Activated naive CD4-positive, alpha-beta T cell treated with anti-CD3 and anti-CD28 coated beads for 36 hours (primary cell): Measurements from ENCODE around the gene CD82. TPM values are rescaled to one million over a fixed set of nuclear protein-coding genes. Genes with fewer than 3 reads are reported as not detected.

Source experiments
- CTCF ChIA-PET: fragments of 350-600 bp; sonication (Branson Sonifier 250); formaldehyde crosslinking; loops from one replicate; lab custom pipeline; 2021; ENCODE audit warnings: antibody characterized with exemption; lab: Charles Lee
- DNase-seq: peaks from one replicate; pipeline ENCODE4 v3.0.0-alpha.2; 2020
- H3K27ac Mint-ChIP-seq: one replicate; pipeline ENCODE4 v1.8.0; 2021; ENCODE audit warnings: mild to moderate bottlenecking, mixed read lengths
- H3K27me3 Mint-ChIP-seq: one replicate; pipeline ENCODE4 v1.8.0; 2021; ENCODE audit warnings: low read depth, mixed read lengths
- H3K36me3 Mint-ChIP-seq: one replicate; pipeline ENCODE4 v1.8.0; 2021; ENCODE audit warnings: low read depth, mixed read lengths
- H3K4me1 Mint-ChIP-seq: one replicate; pipeline ENCODE4 v1.8.0; 2021; ENCODE audit warnings: low read depth, mixed read lengths
- H3K4me3 Mint-ChIP-seq: one replicate; pipeline ENCODE4 v1.8.0; 2021; ENCODE audit warnings: mild to moderate bottlenecking, moderate library complexity, mixed read lengths
- H3K9me3 Mint-ChIP-seq: one replicate; pipeline ENCODE4 v1.8.0; 2021; ENCODE audit warnings: mixed read lengths
- intact Hi-C: fragments of 100-400 bp; cut with micrococcal nuclease; formaldehyde crosslinking; loops from one replicate; pipeline ENCODE4 v1.15.1; 2023
- total RNA-seq, 2 experiments: library from RNA; stranded (reverse); gene quantifications; one replicate each; pipeline ENCODE4 v1.2.3, GENCODE V29; 2021

CD82 gene
- 100 to 1,000 TPM; 140 to 141 TPM for total RNA-seq

GRCh38 chr11:44565211-44565952 is at the start of gene CD82:
Gene CD82, plus strand, starts transcription at chr11:44565663. Its CDS starts 29,000 bp downstream, at chr11:44594663.
- peak; percentile 99 for DNase-seq
- CTCF ChIA-PET = interaction anchor here (0.9 to 3.0 kb wide), 6 partner anchors 9 to 67 kb away, joined by 3 to 20 read pairs (median 6); no protein-coding TSS in a partner anchor
- H3K4me1 Mint-ChIP-seq = peaks cover 51% of the 10 kb centered on the region
- peak within 1 kb of the TSS; percentile 83 for H3K4me3 Mint-ChIP-seq
- peaks cover 22% of the 10 kb centered on the region for H3K36me3 Mint-ChIP-seq
- H3K9me3 Mint-ChIP-seq = no peaks in the 10 kb centered on the region
- H3K27ac Mint-ChIP-seq = peak within 1 kb of the TSS; percentile 93
- intact Hi-C loops = loop anchor here (1.0 to 5.0 kb wide), 4 partner anchors 32 to 1282 kb away; partner anchors contain the start of gene CRY2
- no peaks in the 10 kb centered on the region for H3K27me3 Mint-ChIP-seq

- Mint-ChIP-seq H3K27ac (no peak overlapping the region), H3K36me3 (no peaks in the 10 kb centered on the region), H3K4me3 (no peak overlapping the region), H3K27me3 (peaks cover 5% of the 10 kb centered on the region), H3K4me1 (no peaks in the 10 kb centered on the region), H3K9me3 (no peaks in the 10 kb centered on the region)
- intact Hi-C loops = no loop called here
- CTCF ChIA-PET = interaction anchor here (1.5 kb wide), 1 partner anchor 100 kb away, joined by 4 read pairs; no protein-coding TSS in a partner anchor
- no peak for DNase-seq
Observed at GRCh38 chr11:44516688-44517507, 48.6 kb upstream of the CD82 start.

GRCh38 chr11:44517541-44517940 is 47.9 kb upstream of the CD82 start:
- Mint-ChIP-seq H3K4me1 (no peaks in the 10 kb centered on the region), H3K27me3 (peaks cover 8% of the 10 kb centered on the region), H3K27ac (no peak overlapping the region), H3K4me3 (no peak overlapping the region), H3K9me3 (no peaks in the 10 kb centered on the region), H3K36me3 (no peaks in the 10 kb centered on the region)
- CTCF ChIA-PET = no interaction called here
- intact Hi-C loops = no loop called here
- DNase-seq = no peak

GRCh38 chr11:44518968-44519550 is 46.4 kb upstream of the CD82 start:
- peaks cover 9% of the 10 kb centered on the region for H3K27me3 Mint-ChIP-seq
- no peaks in the 10 kb centered on the region for H3K9me3 Mint-ChIP-seq
- H3K27ac Mint-ChIP-seq = no peak overlapping the region
- no peak for DNase-seq
- no peaks in the 10 kb centered on the region for H3K36me3 Mint-ChIP-seq
- intact Hi-C loops = no loop called here
- CTCF ChIA-PET = no interaction called here
- H3K4me1 Mint-ChIP-seq = no peaks in the 10 kb centered on the region
- H3K4me3 Mint-ChIP-seq = no peak overlapping the region

- no peak for DNase-seq
- no peak overlapping the region for H3K27ac Mint-ChIP-seq
- no peaks in the 10 kb centered on the region for H3K36me3 Mint-ChIP-seq
- no peak overlapping the region for H3K4me3 Mint-ChIP-seq
- no peaks in the 10 kb centered on the region for H3K9me3 Mint-ChIP-seq
- CTCF ChIA-PET = no interaction called here
- peaks cover 9% of the 10 kb centered on the region for H3K27me3 Mint-ChIP-seq
- intact Hi-C loops = no loop called here
- no peaks in the 10 kb centered on the region for H3K4me1 Mint-ChIP-seq
Observed at GRCh38 chr11:44519989-44520737, 45.3 kb upstream of the CD82 start.

- CTCF ChIA-PET = interaction anchor here (0.6 to 5.2 kb wide), 2 partner anchors 9 to 13 kb away, joined by 3 to 91 read pairs; no protein-coding TSS in a partner anchor
- intact Hi-C loops = no loop called here
Observed at GRCh38 chr11:44521148-44521547, 44.3 kb upstream of the CD82 start.

GRCh38 chr11:44522294-44522693 is 43.2 kb upstream of the CD82 start:
- no peaks in the 10 kb centered on the region for H3K9me3 Mint-ChIP-seq
- H3K27ac Mint-ChIP-seq = no peak overlapping the region
- H3K36me3 Mint-ChIP-seq = no peaks in the 10 kb centered on the region
- intact Hi-C loops = no loop called here
- peaks cover 5% of the 10 kb centered on the region for H3K4me1 Mint-ChIP-seq
- no peak overlapping the region for H3K4me3 Mint-ChIP-seq
- CTCF ChIA-PET = interaction anchor here (1.0 to 5.2 kb wide), 6 partner anchors 12 to 428 kb away, joined by 3 to 91 read pairs (median 4); no protein-coding TSS in a partner anchor
- H3K27me3 Mint-ChIP-seq = peaks cover 9% of the 10 kb centered on the region
- no peak for DNase-seq

More at GRCh38 chr11:44521148-44521547, 44.3 kb upstream of the CD82 start:
- Mint-ChIP-seq H3K27me3 (peaks cover 9% of the 10 kb centered on the region), H3K4me3 (no peak overlapping the region), H3K36me3 (no peaks in the 10 kb centered on the region), H3K4me1 (no peaks in the 10 kb centered on the region), H3K9me3 (no peaks in the 10 kb centered on the region), H3K27ac (no peak overlapping the region)
- no peak for DNase-seq

- Mint-ChIP-seq H3K9me3 (no peaks in the 10 kb centered on the region), H3K4me3 (no peak overlapping the region), H3K4me1 (peaks cover 18% of the 10 kb centered on the region), H3K27ac (no peak overlapping the region), H3K36me3 (no peaks in the 10 kb centered on the region), H3K27me3 (peaks cover 8% of the 10 kb centered on the region)
- intact Hi-C loops = no loop called here
- DNase-seq = no peak
- CTCF ChIA-PET = interaction anchor here (0.7 to 5.2 kb wide), 10 partner anchors 10 to 387 kb away, joined by 3 to 91 read pairs (median 8); no protein-coding TSS in a partner anchor
Observed at GRCh38 chr11:44524346-44524745, 41.1 kb upstream of the CD82 start.

- Mint-ChIP-seq H3K4me3 (no peak overlapping the region), H3K4me1 (peaks cover 20% of the 10 kb centered on the region), H3K27me3 (peaks cover 4% of the 10 kb centered on the region), H3K36me3 (no peaks in the 10 kb centered on the region), H3K27ac (no peak overlapping the region), H3K9me3 (no peaks in the 10 kb centered on the region)
- intact Hi-C loops = no loop called here
- CTCF ChIA-PET = interaction anchor here (1.3 to 5.2 kb wide), 5 partner anchors 10 to 386 kb away, joined by 5 to 91 read pairs (median 17); no protein-coding TSS in a partner anchor
- DNase-seq = no peak
Observed at GRCh38 chr11:44524751-44525201, 40.7 kb upstream of the CD82 start.

GRCh38 chr11:44525473-44526252 is 39.8 kb upstream of the CD82 start:
- peaks cover 4% of the 10 kb centered on the region for H3K27me3 Mint-ChIP-seq
- no peak overlapping the region for H3K27ac Mint-ChIP-seq
- intact Hi-C loops = no loop called here
- H3K9me3 Mint-ChIP-seq = no peaks in the 10 kb centered on the region
- no peaks in the 10 kb centered on the region for H3K36me3 Mint-ChIP-seq
- no peak overlapping the region for H3K4me3 Mint-ChIP-seq
- no peak for DNase-seq
- CTCF ChIA-PET = interaction anchor here (0.6 to 5.2 kb wide), 4 partner anchors 9 to 1233 kb away, joined by 3 to 91 read pairs (median 16); no protein-coding TSS in a partner anchor
- peaks cover 28% of the 10 kb centered on the region for H3K4me1 Mint-ChIP-seq

- H3K27ac Mint-ChIP-seq = no peak overlapping the region
- H3K4me1 Mint-ChIP-seq = peaks cover 36% of the 10 kb centered on the region
- DNase-seq = no peak
- peaks cover 4% of the 10 kb centered on the region for H3K27me3 Mint-ChIP-seq
- no peaks in the 10 kb centered on the region for H3K9me3 Mint-ChIP-seq
- no peak overlapping the region for H3K4me3 Mint-ChIP-seq
- intact Hi-C loops = no loop called here
- CTCF ChIA-PET = interaction anchor here (1.3 to 5.2 kb wide), 3 partner anchors 8 to 90 kb away, joined by 8 to 91 read pairs (median 28); no protein-coding TSS in a partner anchor
- no peaks in the 10 kb centered on the region for H3K36me3 Mint-ChIP-seq
Observed at GRCh38 chr11:44526438-44526837, 39.0 kb upstream of the CD82 start.
